Smooth muscle cell (in vitro differentiated cells): ENCODE measurements around the gene TCEAL2. TPM values are rescaled to one million over a fixed set of nuclear protein-coding genes. Genes with fewer than 3 reads are reported as not detected.

Experiments
- DNase-seq: peaks from one replicate; lab custom pipeline; 2025; ENCODE audit not compliant: unreplicated experiment; lab: John Stamatoyannopoulos, UW
- H2AFZ ChIP-seq: fragments of 200-600 bp; sonication (generic); 2 replicates; pipeline ENCODE4 v1.6.0; 2016; ENCODE audit warnings: antibody characterized with exemption, low read depth, mild to moderate bottlenecking
- H3F3A ChIP-seq: fragments of 200-600 bp; sonication (generic); 2 replicates; pipeline ENCODE4 v1.6.0; 2017; ENCODE audit warnings: antibody characterized with exemption, low read depth
- H3K27ac ChIP-seq: fragments of 200-600 bp; sonication (generic); 2 replicates; pipeline ENCODE4 v1.5.1; 2016; ENCODE audit warnings: low read depth, mild to moderate bottlenecking
- H3K27me3 ChIP-seq: fragments of 200-600 bp; sonication (generic); 2 replicates; pipeline ENCODE4 v1.6.1; 2016; ENCODE audit warnings: low read depth, mild to moderate bottlenecking
- H3K36me3 ChIP-seq: fragments of 200-600 bp; sonication (generic); 2 replicates; pipeline ENCODE4 v1.5.1; 2016; ENCODE audit warnings: low read depth
- H3K4me1 ChIP-seq: fragments of 200-600 bp; sonication (generic); 2 replicates; pipeline ENCODE4 v1.5.1; 2016; ENCODE audit warnings: low read depth
- H3K4me2 ChIP-seq: fragments of 200-600 bp; sonication (generic); 2 replicates; pipeline ENCODE4 v1.6.0; 2016; ENCODE audit warnings: mild to moderate bottlenecking
- H3K4me3 ChIP-seq: fragments of 200-600 bp; sonication (generic); 2 replicates; pipeline ENCODE4 v1.5.1; 2016; ENCODE audit warnings: mild to moderate bottlenecking
- H3K79me2 ChIP-seq: fragments of 200-600 bp; sonication (generic); 2 replicates; pipeline ENCODE4 v1.6.0; 2016; ENCODE audit warnings: low read depth, mild to moderate bottlenecking
- H3K9ac ChIP-seq: fragments of 200-600 bp; sonication (generic); 2 replicates; pipeline ENCODE4 v1.6.0; 2016; ENCODE audit warnings: low read depth
- H3K9me3 ChIP-seq: fragments of 200-600 bp; sonication (generic); replicated peaks from 2 replicates; pipeline ENCODE4 v1.5.1; 2016; ENCODE audit warnings: low read depth
- H4K20me1 ChIP-seq: fragments of 200-600 bp; sonication (generic); 2 replicates; pipeline ENCODE4 v1.6.0; 2016; ENCODE audit warnings: low read depth
- WGBS: methylation state at CpG from one replicate; pipeline ENCODE4 v1.1.7; 2016; ENCODE audit warnings: low lambda C conversion rate; 5-methylcytosine and 5-hydroxymethylcytosine counted together
- polyA plus RNA-seq: library from polyadenylated mRNA; unstranded; fragments of >200 nt; fragmentation: Nextera tagmentation; extraction: Ambion mirVana; gene quantifications from 2 replicates; pipeline ENCODE4 v1.2.1, GENCODE V29; 2016
- total RNA-seq: library from RNA; depleted of rRNA; stranded (reverse); fragments of >200 nt; gene quantifications from 2 replicates; pipeline ENCODE4 v1.2.3, GENCODE V29; 2014
- TF ChIP-seq, protein P1 (sequence below): fragments of 200-600 bp; sonication (generic); IDR thresholded peaks from 2 replicates; pipeline ENCODE4 v1.5.1; 2017; ENCODE audit warnings: borderline replicate concordance, mild to moderate bottlenecking, antibody characterized with exemption; ENCODE audit not compliant: insufficient read depth, poor library complexity, severe bottlenecking

Gene TCEAL2
- total and polyA plus RNA-seq, 2 experiments from 2014 or later: not detected

DNA sequence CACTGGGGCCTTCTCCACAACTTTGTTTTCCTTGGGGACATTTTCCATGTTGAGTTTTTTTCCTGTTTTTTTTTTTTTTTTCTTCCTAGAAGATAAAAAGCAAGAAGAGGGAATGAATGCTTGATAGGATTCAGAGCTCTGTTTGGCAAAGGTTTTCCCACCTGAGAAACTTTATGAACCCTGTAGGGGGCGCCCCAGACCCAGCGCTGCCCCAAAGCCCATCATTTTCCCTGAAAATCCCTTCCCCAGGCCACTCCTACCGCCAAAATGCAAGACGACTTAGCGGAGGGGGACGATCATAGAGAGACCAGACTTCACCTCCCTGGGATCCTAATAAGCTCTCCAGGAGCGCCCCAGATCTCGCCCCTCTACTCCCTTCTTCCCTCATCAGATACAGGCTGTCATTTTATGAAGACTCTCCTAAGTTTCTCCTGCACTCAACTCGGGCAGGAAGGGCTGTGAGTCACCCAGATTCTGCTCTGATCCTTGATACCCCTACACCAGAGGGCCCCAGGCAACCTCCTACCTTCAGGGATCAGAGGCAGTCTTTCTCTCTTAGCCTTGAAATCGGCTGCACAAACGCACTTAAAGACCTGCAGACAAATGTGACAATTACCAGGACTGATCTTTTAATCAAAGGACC, 28.9 kb downstream of the TCEAL2 start:
- Histone ChIP-seq H3K36me3 (no peaks in the 10 kb centered on the region), H4K20me1 (no peaks in the 10 kb centered on the region), H3K4me2 (no peak overlapping the region), H3K27ac (no peak overlapping the region), H2AFZ (no peak overlapping the region), H3K4me3 (peak overlapping the region; percentile 30), H3K9me3 (no peaks in the 10 kb centered on the region), H3K79me2 (no peaks in the 10 kb centered on the region), H3K9ac (no peak overlapping the region), H3K4me1 (no peaks in the 10 kb centered on the region), H3F3A (no peaks in the 10 kb centered on the region), H3K27me3 (no peaks in the 10 kb centered on the region)
- WGBS: 42% methylated on average over 11 of the region's 11 CpGs
- no peak for DNase-seq
- TF ChIP-seq, protein P1, sequence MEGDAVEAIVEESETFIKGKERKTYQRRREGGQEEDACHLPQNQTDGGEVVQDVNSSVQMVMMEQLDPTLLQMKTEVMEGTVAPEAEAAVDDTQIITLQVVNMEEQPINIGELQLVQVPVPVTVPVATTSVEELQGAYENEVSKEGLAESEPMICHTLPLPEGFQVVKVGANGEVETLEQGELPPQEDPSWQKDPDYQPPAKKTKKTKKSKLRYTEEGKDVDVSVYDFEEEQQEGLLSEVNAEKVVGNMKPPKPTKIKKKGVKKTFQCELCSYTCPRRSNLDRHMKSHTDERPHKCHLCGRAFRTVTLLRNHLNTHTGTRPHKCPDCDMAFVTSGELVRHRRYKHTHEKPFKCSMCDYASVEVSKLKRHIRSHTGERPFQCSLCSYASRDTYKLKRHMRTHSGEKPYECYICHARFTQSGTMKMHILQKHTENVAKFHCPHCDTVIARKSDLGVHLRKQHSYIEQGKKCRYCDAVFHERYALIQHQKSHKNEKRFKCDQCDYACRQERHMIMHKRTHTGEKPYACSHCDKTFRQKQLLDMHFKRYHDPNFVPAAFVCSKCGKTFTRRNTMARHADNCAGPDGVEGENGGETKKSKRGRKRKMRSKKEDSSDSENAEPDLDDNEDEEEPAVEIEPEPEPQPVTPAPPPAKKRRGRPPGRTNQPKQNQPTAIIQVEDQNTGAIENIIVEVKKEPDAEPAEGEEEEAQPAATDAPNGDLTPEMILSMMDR: peak; percentile 9

DNA sequence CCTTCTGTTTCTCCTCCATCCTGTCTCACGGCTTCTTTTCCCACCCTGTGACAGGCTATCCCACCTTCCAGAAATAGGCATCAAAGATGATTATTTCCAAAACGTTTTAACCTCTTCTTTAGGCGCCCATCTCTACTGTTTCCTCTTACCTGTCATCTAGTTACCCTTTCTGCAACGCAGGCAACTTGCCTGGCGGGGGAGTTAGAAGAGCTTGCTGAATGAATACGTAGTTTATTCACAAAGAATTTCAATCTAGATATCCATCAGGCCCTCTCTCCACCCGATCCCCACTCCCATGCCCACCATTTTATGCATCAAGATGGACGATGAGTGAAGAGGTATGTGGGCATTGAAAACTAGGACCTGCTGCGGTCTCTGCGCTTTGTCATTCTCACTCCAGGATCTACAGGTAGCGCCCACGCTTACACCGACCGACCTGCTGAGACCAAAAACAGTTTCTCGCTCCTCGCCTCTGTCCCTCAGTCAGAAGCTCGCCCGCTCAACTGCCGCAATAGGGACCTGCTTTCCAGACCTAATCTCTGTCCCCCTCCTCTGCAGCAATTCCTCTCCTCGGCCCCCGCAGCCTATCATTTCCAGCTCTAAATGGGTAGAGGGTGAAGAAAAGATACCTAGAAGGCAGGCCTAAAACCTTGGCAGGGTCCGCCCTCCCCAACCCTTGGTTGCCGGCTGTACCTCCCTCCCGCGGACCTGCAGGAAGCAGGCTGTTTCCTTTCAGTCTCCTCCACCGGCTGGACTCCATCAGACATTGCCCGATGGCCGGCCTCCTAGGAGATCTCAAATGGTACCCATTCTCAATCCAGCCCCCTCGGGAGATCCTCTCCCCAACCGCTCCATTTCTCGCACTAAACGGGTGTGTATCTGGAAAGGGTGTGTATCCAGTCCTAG, 29.7 kb downstream of the TCEAL2 start:
- H3K9me3 ChIP-seq: no peaks in the 10 kb centered on the region
- TF ChIP-seq, protein P1: no peak
- H4K20me1 ChIP-seq: no peaks in the 10 kb centered on the region
- H3K27ac ChIP-seq: no peak overlapping the region
- no peak overlapping the region for H3K9ac ChIP-seq
- no peaks in the 10 kb centered on the region for H3K27me3 ChIP-seq
- no peaks in the 10 kb centered on the region for H3K79me2 ChIP-seq
- no peaks in the 10 kb centered on the region for H3F3A ChIP-seq
- H2AFZ ChIP-seq: no peak overlapping the region
- H3K4me1 ChIP-seq: no peaks in the 10 kb centered on the region
- H3K4me3 ChIP-seq: peak overlapping the region; percentile 30
- no peaks in the 10 kb centered on the region for H3K36me3 ChIP-seq
- H3K4me2 ChIP-seq: peak overlapping the region; percentile 51
- 70% methylated on average over 32 of the region's 32 CpGs for WGBS
- DNase-seq: no peak

DNA sequence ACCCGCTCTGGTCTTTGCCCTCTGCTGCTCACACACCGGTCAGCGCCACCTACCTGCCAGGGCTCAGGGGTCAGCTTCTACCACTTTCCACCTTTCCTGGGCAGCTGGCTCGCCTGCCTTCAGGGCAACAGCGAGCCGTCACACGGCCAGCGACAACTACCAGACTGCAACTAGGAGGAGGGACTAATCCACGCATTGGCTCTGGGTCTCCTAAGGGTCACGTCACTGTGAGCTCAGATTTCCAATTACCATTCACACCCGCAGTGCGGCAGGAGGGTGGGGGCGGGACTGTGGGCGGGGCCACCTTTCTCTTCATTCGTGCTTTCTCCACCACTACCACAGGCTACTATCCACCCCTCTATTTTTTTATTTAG, 30.3 kb downstream of the TCEAL2 start, which contains the start of gene BEX5:
BEX5 (minus strand) TSS at position 172 of the 374 bp plus-strand sequence. CDS start 1,712 bp downstream, outside the sequence.
- H2AFZ ChIP-seq: no peak within 1 kb of the TSS
- H3K4me1 ChIP-seq: no peaks in the 10 kb centered on the region
- no peaks in the 10 kb centered on the region for H3K9me3 ChIP-seq
- H3K36me3 ChIP-seq: no peaks in the 10 kb centered on the region
- TF ChIP-seq, protein P1: no peak
- H3K27ac ChIP-seq: no peak within 1 kb of the TSS
- peak within 1 kb of the TSS; percentile 51 for H3K4me2 ChIP-seq
- H3F3A ChIP-seq: no peaks in the 10 kb centered on the region
- no peaks in the 10 kb centered on the region for H3K27me3 ChIP-seq
- DNase-seq: no peak
- WGBS: 58% methylated on average over 15 of the region's 15 CpGs
- no peak within 1 kb of the TSS for H3K9ac ChIP-seq
- no peaks in the 10 kb centered on the region for H4K20me1 ChIP-seq
- peak within 1 kb of the TSS; percentile 30 for H3K4me3 ChIP-seq
- no peaks in the 10 kb centered on the region for H3K79me2 ChIP-seq

Other genes with a start within 250 kb of the TCEAL2 start
- 0.31 and 0.49 TPM in 2 replicates for gene ZMAT1, start 193.7 kb upstream of the TCEAL2 start, total RNA-seq
- 0.09 TPM in 1 of 2 replicates, not detected in the other for gene ZMAT1, start 193.7 kb upstream of the TCEAL2 start, polyA plus RNA-seq
- not detected in 2 replicates for gene TCEAL6, start 16.8 kb downstream of the TCEAL2 start, total RNA-seq
- gene TCEAL6, start 16.8 kb downstream of the TCEAL2 start, polyA plus RNA-seq: not detected in 2 replicates
- 1.2 TPM in 1 of 2 replicates, not detected in the other for gene BEX5, start 30.3 kb downstream of the TCEAL2 start, total RNA-seq
- 0.28 TPM in 1 of 2 replicates, not detected in the other for gene BEX5, start 30.3 kb downstream of the TCEAL2 start, polyA plus RNA-seq
- gene TCP11X1, start 89.6 kb downstream of the TCEAL2 start, total RNA-seq: not detected in 2 replicates
- not detected in 2 replicates for gene TCP11X1, start 89.6 kb downstream of the TCEAL2 start, polyA plus RNA-seq
- gene NXF2, start 121.5 kb downstream of the TCEAL2 start, total RNA-seq: not detected in 2 replicates
- gene NXF2, start 121.5 kb downstream of the TCEAL2 start, polyA plus RNA-seq: not detected in 2 replicates